HEK293T (cell line): ENCODE measurements around the gene LELP1.

Experiments
- ARNT ChIP-seq: fragments of 450-650 bp; IDR thresholded peaks from 2 replicates; pipeline ENCODE4 v1.6.1; 2017; ENCODE audit warnings: mild to moderate bottlenecking
- BHLHE40 ChIP-seq: fragments of 450-650 bp; IDR thresholded peaks from 2 replicates; pipeline ENCODE4 v1.6.1; 2016; ENCODE audit warnings: mild to moderate bottlenecking, moderate library complexity, borderline replicate concordance
- ELF4 ChIP-seq: fragments of 450-650 bp; IDR thresholded peaks from 2 replicates; pipeline ENCODE4 v1.6.1; 2017; ENCODE audit warnings: antibody characterized with exemption
- FOXA1 ChIP-seq: fragments of 450-650 bp; IDR thresholded peaks from 2 replicates; pipeline ENCODE4 v1.6.1; 2016; ENCODE audit warnings: mild to moderate bottlenecking
- FOXM1 ChIP-seq: fragments of 450-650 bp; IDR thresholded peaks from 2 replicates; pipeline ENCODE4 v1.6.1; 2017; ENCODE audit warnings: mild to moderate bottlenecking, borderline replicate concordance
- HDGF ChIP-seq: fragments of 450-650 bp; IDR thresholded peaks from 2 replicates; pipeline ENCODE4 v1.6.1; 2017; ENCODE audit warnings: antibody characterized with exemption, borderline replicate concordance
- L3MBTL2 ChIP-seq: fragments of 450-650 bp; conservative IDR thresholded peaks from 2 replicates; pipeline ENCODE4 v1.6.1; 2016; ENCODE audit warnings: mild to moderate bottlenecking
- LEF1 ChIP-seq: fragments of 450-650 bp; IDR thresholded peaks from 2 replicates; pipeline ENCODE4 v1.6.1; 2017; ENCODE audit warnings: mild to moderate bottlenecking, borderline replicate concordance
- NFRKB ChIP-seq: fragments of 450-650 bp; IDR thresholded peaks from 2 replicates; pipeline ENCODE4 v1.6.1; 2016; ENCODE audit warnings: mild to moderate bottlenecking, moderate library complexity
- SP1 ChIP-seq: fragments of 450-650 bp; IDR thresholded peaks from 2 replicates; pipeline ENCODE4 v1.6.1; 2017
- SUZ12 ChIP-seq: fragments of 450-650 bp; IDR thresholded peaks from 2 replicates; pipeline ENCODE4 v1.6.1; 2016; ENCODE audit warnings: mild to moderate bottlenecking
- TARDBP ChIP-seq: fragments of 450-650 bp; IDR thresholded peaks from 2 replicates; pipeline ENCODE4 v1.6.1; 2016
- ZNF384 ChIP-seq: fragments of 450-650 bp; IDR thresholded peaks from 2 replicates; pipeline ENCODE4 v1.6.1; 2016
- TF ChIP-seq, protein P1 (sequence below): fragments of 450-650 bp; IDR thresholded peaks from 2 replicates; pipeline ENCODE4 v1.6.1; 2016

DNA sequence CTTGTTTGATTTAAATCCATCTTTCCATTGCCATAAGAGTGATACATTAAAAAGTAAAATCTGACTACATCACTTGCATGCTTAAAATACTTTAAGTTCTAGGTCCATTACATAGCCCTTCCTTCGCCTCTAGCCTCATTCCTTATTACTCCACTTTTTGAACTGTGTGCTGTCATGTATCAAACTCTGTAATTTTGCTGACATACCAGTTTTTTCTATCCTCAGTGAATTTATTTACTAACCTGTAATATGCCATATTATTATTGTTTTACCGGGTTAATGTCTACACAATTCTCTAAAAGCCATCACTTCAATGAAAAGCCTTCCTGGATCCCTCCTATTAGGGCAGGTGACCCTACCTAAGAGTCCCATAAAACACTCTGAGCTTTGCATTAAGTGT, 47.7 kb upstream of the LELP1 start:
- TF ChIP-seq TARDBP: no peak
- TF ChIP-seq ELF4: no peak
- no peak for TF ChIP-seq HDGF
- no peak for TF ChIP-seq FOXM1
- no peak for TF ChIP-seq FOXA1
- no peak for TF ChIP-seq L3MBTL2
- TF ChIP-seq, protein P1, sequence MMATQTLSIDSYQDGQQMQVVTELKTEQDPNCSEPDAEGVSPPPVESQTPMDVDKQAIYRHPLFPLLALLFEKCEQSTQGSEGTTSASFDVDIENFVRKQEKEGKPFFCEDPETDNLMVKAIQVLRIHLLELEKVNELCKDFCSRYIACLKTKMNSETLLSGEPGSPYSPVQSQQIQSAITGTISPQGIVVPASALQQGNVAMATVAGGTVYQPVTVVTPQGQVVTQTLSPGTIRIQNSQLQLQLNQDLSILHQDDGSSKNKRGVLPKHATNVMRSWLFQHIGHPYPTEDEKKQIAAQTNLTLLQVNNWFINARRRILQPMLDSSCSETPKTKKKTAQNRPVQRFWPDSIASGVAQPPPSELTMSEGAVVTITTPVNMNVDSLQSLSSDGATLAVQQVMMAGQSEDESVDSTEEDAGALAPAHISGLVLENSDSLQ: no peak
- no peak for TF ChIP-seq ARNT
- TF ChIP-seq LEF1: no peak
- no peak for TF ChIP-seq BHLHE40
- TF ChIP-seq SUZ12: no peak
- no peak for TF ChIP-seq NFRKB
- TF ChIP-seq SP1: no peak
- no peak for TF ChIP-seq ZNF384
